PC-9 (cell line): ENCODE measurements around the gene LRCH4.

Source experiments
- EZH2 ChIP-seq: fragments of 200-600 bp; sonication (generic); IDR thresholded peaks from 2 replicates; pipeline ENCODE4 v1.8.0; 2017; ENCODE audit warnings: antibody characterized with exemption, low read depth
- TF ChIP-seq, protein P1 (sequence below): fragments of 200-600 bp; sonication (generic); conservative IDR thresholded peaks from 2 replicates; pipeline ENCODE4 v1.6.1; 2017; ENCODE audit warnings: mixed run types, antibody characterized with exemption, mild to moderate bottlenecking, moderate library complexity

GRCh38 chr7:100591596-100591995 is 5.7 kb upstream of the LRCH4 start:
- TF ChIP-seq, protein P1, sequence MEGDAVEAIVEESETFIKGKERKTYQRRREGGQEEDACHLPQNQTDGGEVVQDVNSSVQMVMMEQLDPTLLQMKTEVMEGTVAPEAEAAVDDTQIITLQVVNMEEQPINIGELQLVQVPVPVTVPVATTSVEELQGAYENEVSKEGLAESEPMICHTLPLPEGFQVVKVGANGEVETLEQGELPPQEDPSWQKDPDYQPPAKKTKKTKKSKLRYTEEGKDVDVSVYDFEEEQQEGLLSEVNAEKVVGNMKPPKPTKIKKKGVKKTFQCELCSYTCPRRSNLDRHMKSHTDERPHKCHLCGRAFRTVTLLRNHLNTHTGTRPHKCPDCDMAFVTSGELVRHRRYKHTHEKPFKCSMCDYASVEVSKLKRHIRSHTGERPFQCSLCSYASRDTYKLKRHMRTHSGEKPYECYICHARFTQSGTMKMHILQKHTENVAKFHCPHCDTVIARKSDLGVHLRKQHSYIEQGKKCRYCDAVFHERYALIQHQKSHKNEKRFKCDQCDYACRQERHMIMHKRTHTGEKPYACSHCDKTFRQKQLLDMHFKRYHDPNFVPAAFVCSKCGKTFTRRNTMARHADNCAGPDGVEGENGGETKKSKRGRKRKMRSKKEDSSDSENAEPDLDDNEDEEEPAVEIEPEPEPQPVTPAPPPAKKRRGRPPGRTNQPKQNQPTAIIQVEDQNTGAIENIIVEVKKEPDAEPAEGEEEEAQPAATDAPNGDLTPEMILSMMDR: no peak
- no peak for TF ChIP-seq EZH2
